Astrocyte (in vitro differentiated cells and primary cell): ENCODE measurements around the gene OLFM2. TPM values are rescaled to one million over a fixed set of nuclear protein-coding genes. Genes with fewer than 3 reads are reported as not detected.

ENCODE experiments used
- DNase-seq: peaks from one replicate; pipeline ENCODE4 v3.0.0-alpha.2; 2010; ENCODE audit warnings: low read depth
- FAIRE-seq: peaks from 2 replicates; lab custom pipeline; 2011; peaks lifted over from hg19 to GRCh38; lab: Jason Lieb, UNC
- H2AFZ ChIP-seq: 2 replicates; pipeline ENCODE4 v1.6.0; 2012; ENCODE audit warnings: low read depth, low read length, inconsistent platforms
- H3K27ac ChIP-seq: 2 replicates; pipeline ENCODE4 v1.5.1; 2011; ENCODE audit warnings: low read depth, low read length, inconsistent platforms
- H3K27me3 ChIP-seq: 2 replicates; pipeline ENCODE4 v1.6.0; 2011; ENCODE audit warnings: low read length, inconsistent platforms; ENCODE audit not compliant: insufficient read depth
- H3K36me3 ChIP-seq: 2 replicates; pipeline ENCODE4 v1.5.1; 2011; ENCODE audit warnings: low read length, inconsistent platforms; ENCODE audit not compliant: insufficient read depth
- H3K4me1 ChIP-seq: 2 replicates; pipeline ENCODE4 v1.5.1; 2011; ENCODE audit warnings: low read length, inconsistent platforms; ENCODE audit not compliant: insufficient read depth
- H3K4me2 ChIP-seq: 2 replicates; pipeline ENCODE4 v1.6.0; 2012; ENCODE audit warnings: low read length, inconsistent platforms
- H3K4me3 ChIP-seq: 2 replicates; pipeline ENCODE4 v1.5.1; 2011; ENCODE audit warnings: low read depth, mild to moderate bottlenecking, low read length, inconsistent platforms; ENCODE audit not compliant: insufficient read depth
- H3K79me2 ChIP-seq: 2 replicates; pipeline ENCODE4 v1.6.0; 2012; ENCODE audit warnings: mild to moderate bottlenecking, low read length, inconsistent platforms; ENCODE audit not compliant: insufficient read depth
- H3K9ac ChIP-seq: 2 replicates; pipeline ENCODE4 v1.6.0; 2012; ENCODE audit warnings: mild to moderate bottlenecking, low read length, inconsistent platforms
- H3K9me3 ChIP-seq: 2 replicates; pipeline ENCODE4 v1.5.1; 2012; ENCODE audit warnings: low read depth, mild to moderate bottlenecking, low read length, inconsistent platforms; ENCODE audit not compliant: insufficient read depth
- H4K20me1 ChIP-seq: 2 replicates; pipeline ENCODE4 v1.6.0; 2012; ENCODE audit warnings: low read length, inconsistent platforms; ENCODE audit not compliant: insufficient read depth
- H3K27ac Mint-ChIP-seq: one replicate; pipeline ENCODE4 v1.8.0; 2021; ENCODE audit warnings: mild to moderate bottlenecking, mixed read lengths; ENCODE audit not compliant: unreplicated experiment
- H3K27me3 Mint-ChIP-seq: one replicate; pipeline ENCODE4 v1.8.0; 2021; ENCODE audit warnings: low read depth, mixed read lengths; ENCODE audit not compliant: unreplicated experiment
- H3K36me3 Mint-ChIP-seq: one replicate; pipeline ENCODE4 v1.8.0; 2021; ENCODE audit warnings: low read depth, mixed read lengths; ENCODE audit not compliant: unreplicated experiment
- H3K4me1 Mint-ChIP-seq: one replicate; pipeline ENCODE4 v1.8.0; 2021; ENCODE audit warnings: low read depth, mixed read lengths; ENCODE audit not compliant: unreplicated experiment
- H3K4me3 Mint-ChIP-seq: one replicate; pipeline ENCODE4 v1.8.0; 2021; ENCODE audit warnings: mild to moderate bottlenecking, moderate library complexity, mixed read lengths; ENCODE audit not compliant: unreplicated experiment
- H3K9me3 Mint-ChIP-seq: one replicate; pipeline ENCODE4 v1.8.0; 2021; ENCODE audit warnings: mild to moderate bottlenecking, mixed read lengths; ENCODE audit not compliant: unreplicated experiment
- CTCF ChIP-seq: IDR thresholded peaks from 2 replicates; pipeline ENCODE4 v1.5.1; 2011; ENCODE audit warnings: low read depth, mild to moderate bottlenecking, inconsistent platforms, low read length, moderate library complexity; ENCODE audit not compliant: insufficient read depth
- EZH2 ChIP-seq: IDR thresholded peaks from 2 replicates; pipeline ENCODE4 v1.6.1; 2012; ENCODE audit warnings: mild to moderate bottlenecking, low read length, inconsistent platforms; ENCODE audit not compliant: insufficient read depth
- total RNA-seq: library from RNA; stranded (reverse); gene quantifications from 2 replicates; pipeline ENCODE4 v1.2.1, GENCODE V29; 2021

Gene OLFM2
- total RNA-seq, 1 donor from 2014 or later: 71.3 TPM

- H3K9me3 Mint-ChIP-seq: peaks cover 7% of the 10 kb centered on the region
These were observed 35.8 kb upstream of the OLFM2 start for GRCh38 chr19:9972103-9972502.

GRCh38 chr19:9971166-9971897 lies 35.0 kb upstream of the OLFM2 start:
- FAIRE-seq: no peak
- TF ChIP-seq EZH2 (no peak), CTCF (no peak)

More at GRCh38 chr19:9972103-9972502, 35.8 kb upstream of the OLFM2 start:
- FAIRE-seq: no peak
- H3K79me2 ChIP-seq: no peaks in the 10 kb centered on the region
- Mint-ChIP-seq H3K4me1 (no peaks in the 10 kb centered on the region), H3K27me3 (peaks cover 23% of the 10 kb centered on the region), H3K27ac (no peak overlapping the region), H3K4me3 (no peak overlapping the region), H3K36me3 (peaks cover 24% of the 10 kb centered on the region)
- peaks cover 2% of the 10 kb centered on the region for H3K27me3 ChIP-seq
- H3K4me3 ChIP-seq: no peak overlapping the region
- no peaks in the 10 kb centered on the region for H4K20me1 ChIP-seq
- no peak overlapping the region for H3K9ac ChIP-seq
- no peaks in the 10 kb centered on the region for H3K4me1 ChIP-seq
- H2AFZ ChIP-seq: no peak overlapping the region
- DNase-seq: no peak
- no peaks in the 10 kb centered on the region for H3K36me3 ChIP-seq
- H3K9me3 ChIP-seq: no peaks in the 10 kb centered on the region
- no peak overlapping the region for H3K27ac ChIP-seq
- TF ChIP-seq EZH2: no peak
- no peak for TF ChIP-seq CTCF
- no peak overlapping the region for H3K4me2 ChIP-seq

GRCh38 chr19:9970481-9970880 lies 34.2 kb upstream of the OLFM2 start:
- H3K4me1 ChIP-seq: no peaks in the 10 kb centered on the region
- Mint-ChIP-seq H3K9me3 (peaks cover 7% of the 10 kb centered on the region), H3K27me3 (peaks cover 33% of the 10 kb centered on the region), H3K4me1 (no peaks in the 10 kb centered on the region), H3K4me3 (no peak overlapping the region), H3K36me3 (peaks cover 32% of the 10 kb centered on the region), H3K27ac (no peak overlapping the region)
- H3K4me2 ChIP-seq: no peak overlapping the region
- H3K4me3 ChIP-seq: no peak overlapping the region
- H3K79me2 ChIP-seq: no peaks in the 10 kb centered on the region
- TF ChIP-seq EZH2 (no peak), CTCF (no peak)
- no peak overlapping the region for H3K9ac ChIP-seq
- DNase-seq: no peak
- peaks cover 7% of the 10 kb centered on the region for H3K27me3 ChIP-seq
- no peak overlapping the region for H2AFZ ChIP-seq
- FAIRE-seq: no peak
- H3K27ac ChIP-seq: no peak overlapping the region
- no peaks in the 10 kb centered on the region for H4K20me1 ChIP-seq
- no peaks in the 10 kb centered on the region for H3K9me3 ChIP-seq
- no peaks in the 10 kb centered on the region for H3K36me3 ChIP-seq

More at GRCh38 chr19:9971166-9971897, 35.0 kb upstream of the OLFM2 start:
- no peak for DNase-seq
- H3K4me1 ChIP-seq: no peaks in the 10 kb centered on the region
- Mint-ChIP-seq H3K9me3 (peaks cover 7% of the 10 kb centered on the region), H3K27ac (no peak overlapping the region), H3K4me1 (no peaks in the 10 kb centered on the region), H3K27me3 (peaks cover 28% of the 10 kb centered on the region), H3K36me3 (peaks cover 27% of the 10 kb centered on the region), H3K4me3 (no peak overlapping the region)
- H3K9ac ChIP-seq: no peak overlapping the region
- H3K36me3 ChIP-seq: no peaks in the 10 kb centered on the region
- H3K79me2 ChIP-seq: no peaks in the 10 kb centered on the region
- no peaks in the 10 kb centered on the region for H3K9me3 ChIP-seq
- H2AFZ ChIP-seq: no peak overlapping the region
- no peaks in the 10 kb centered on the region for H4K20me1 ChIP-seq
- H3K4me2 ChIP-seq: no peak overlapping the region
- no peak overlapping the region for H3K27ac ChIP-seq
- no peak overlapping the region for H3K4me3 ChIP-seq
- peaks cover 5% of the 10 kb centered on the region for H3K27me3 ChIP-seq
